A172 (cell line): ENCODE results near the gene GARNL3. TPM values are rescaled to one million over a fixed set of nuclear protein-coding genes. Genes with fewer than 3 reads are reported as not detected.

ENCODE experiments used
- total RNA-seq: library from RNA; depleted of rRNA; stranded (reverse); fragments of >200 nt; shearing (Covaris generic); gene quantifications from 2 replicates; pipeline ENCODE4 v1.2.3, GENCODE V29; 2014; rRNA removed

GARNL3 gene
- total RNA-seq, 1 experiment from 2014 or later = 5.8 TPM

Other genes starting within 250 kb of the GARNL3 start
- gene ANGPTL2, start 142.1 kb upstream of the GARNL3 start, total RNA-seq = 0.17 and 0.43 TPM in 2 replicates
- gene SLC2A8, start 132.4 kb downstream of the GARNL3 start, total RNA-seq = 13.8 and 24.1 TPM in 2 replicates
- 11.5 and 13.3 TPM in 2 replicates for gene ZNF79, start 159.6 kb downstream of the GARNL3 start, total RNA-seq
- gene RPL12, start 186.6 kb downstream of the GARNL3 start, total RNA-seq = 1,716 and 1,722 TPM in 2 replicates
- 8.5 and 9.6 TPM in 2 replicates for gene LRSAM1, start 186.7 kb downstream of the GARNL3 start, total RNA-seq